Measurements from ENCODE around the gene CFAP69.

The CFAP69 gene

GRCh38 chr7:90256778-90257177 lies 11.8 kb downstream of the CFAP69 start:
- Mint-ChIP-seq H3K27ac (no peak overlapping the region), H3K9me3 (no peaks in the 10 kb centered on the region), H3K4me1 (no peaks in the 10 kb centered on the region), H3K4me3 (no peak overlapping the region), H3K36me3 (ENCODE audit: low read depth) (no peaks in the 10 kb centered on the region), H3K27me3 (ENCODE audit: low read depth, poor library complexity) (no peaks in the 10 kb centered on the region)
- TF ChIP-seq CTCF (IDR thresholded peaks at IDR 0.05) = no peak
- no peak for DNase-seq

GRCh38 chr7:90261441-90261840 lies 16.5 kb downstream of the CFAP69 start:
- H3K4me3 Mint-ChIP-seq = no peak overlapping the region
- no peaks in the 10 kb centered on the region for H3K9me3 Mint-ChIP-seq
- no peaks in the 10 kb centered on the region for H3K4me1 Mint-ChIP-seq
- no peak for TF ChIP-seq CTCF (IDR thresholded peaks at IDR 0.05)
- DNase-seq = no peak
- H3K36me3 Mint-ChIP-seq (ENCODE audit: low read depth) = no peaks in the 10 kb centered on the region
- no peaks in the 10 kb centered on the region for H3K27me3 Mint-ChIP-seq (ENCODE audit: low read depth, poor library complexity)
- no peak overlapping the region for H3K27ac Mint-ChIP-seq

GRCh38 chr7:90262438-90262837 lies 17.5 kb downstream of the CFAP69 start:
- Mint-ChIP-seq H3K4me1 (no peaks in the 10 kb centered on the region), H3K27me3 (ENCODE audit: low read depth, poor library complexity) (no peaks in the 10 kb centered on the region), H3K36me3 (ENCODE audit: low read depth) (no peaks in the 10 kb centered on the region), H3K27ac (no peak overlapping the region), H3K4me3 (no peak overlapping the region), H3K9me3 (no peaks in the 10 kb centered on the region)
- no peak for DNase-seq
- peak; percentile 49 for TF ChIP-seq CTCF (IDR thresholded peaks at IDR 0.05)

GRCh38 chr7:90266808-90267207 lies 21.8 kb downstream of the CFAP69 start:
- Mint-ChIP-seq H3K9me3 (no peaks in the 10 kb centered on the region), H3K4me1 (no peaks in the 10 kb centered on the region), H3K27ac (no peak overlapping the region), H3K4me3 (no peak overlapping the region), H3K27me3 (ENCODE audit: low read depth, poor library complexity) (no peaks in the 10 kb centered on the region), H3K36me3 (ENCODE audit: low read depth) (no peaks in the 10 kb centered on the region)
- TF ChIP-seq CTCF (IDR thresholded peaks at IDR 0.05) = no peak
- no peak for DNase-seq

- Mint-ChIP-seq H3K9me3 (no peaks in the 10 kb centered on the region), H3K36me3 (ENCODE audit: low read depth) (no peaks in the 10 kb centered on the region), H3K4me3 (no peak overlapping the region), H3K27me3 (ENCODE audit: low read depth, poor library complexity) (no peaks in the 10 kb centered on the region), H3K27ac (no peak overlapping the region), H3K4me1 (no peaks in the 10 kb centered on the region)
- no peak for DNase-seq
- TF ChIP-seq CTCF (IDR thresholded peaks at IDR 0.05) = no peak
Observed at GRCh38 chr7:90267263-90267858, 22.4 kb downstream of the CFAP69 start.

- no peaks in the 10 kb centered on the region for H3K4me1 Mint-ChIP-seq
- no peaks in the 10 kb centered on the region for H3K27me3 Mint-ChIP-seq (ENCODE audit: low read depth, poor library complexity)
- no peak for TF ChIP-seq CTCF (IDR thresholded peaks at IDR 0.05)
- H3K27ac Mint-ChIP-seq = no peak overlapping the region
- H3K4me3 Mint-ChIP-seq = no peak overlapping the region
- no peaks in the 10 kb centered on the region for H3K9me3 Mint-ChIP-seq
- no peaks in the 10 kb centered on the region for H3K36me3 Mint-ChIP-seq (ENCODE audit: low read depth)
- no peak for DNase-seq
Observed at GRCh38 chr7:90269163-90269562, 24.2 kb downstream of the CFAP69 start.
